Measurements from ENCODE around the gene ZNF407.

The ZNF407 gene

GRCh38 chr18:75107196-75107930 lies 509.7 kb downstream of the ZNF407 start:
- DNase-seq (ENCODE audit: low read depth), result no peak
- TF ChIP-seq CTCF (IDR thresholded peaks at IDR 0.05; ENCODE audit: control insufficient read depth, extremely low read depth, insufficient read depth), result no peak
- no peak overlapping the region for H3K4me3 ChIP-seq (ENCODE audit: low read depth, low read length)

GRCh38 chr18:75107931-75108276 lies 510.2 kb downstream of the ZNF407 start:
- DNase-seq (ENCODE audit: low read depth), result no peak
- H3K4me3 ChIP-seq (ENCODE audit: low read depth, low read length), result no peak overlapping the region
- TF ChIP-seq CTCF (IDR thresholded peaks at IDR 0.05; ENCODE audit: control insufficient read depth, extremely low read depth, insufficient read depth), result no peak

GRCh38 chr18:75108579-75109318 lies 511.1 kb downstream of the ZNF407 start:
- TF ChIP-seq CTCF (IDR thresholded peaks at IDR 0.05; ENCODE audit: control insufficient read depth, extremely low read depth, insufficient read depth), result no peak
- no peak overlapping the region for H3K4me3 ChIP-seq (ENCODE audit: low read depth, low read length)
- no peak for DNase-seq (ENCODE audit: low read depth)

GRCh38 chr18:75109319-75109691 lies 511.6 kb downstream of the ZNF407 start:
- no peak for TF ChIP-seq CTCF (IDR thresholded peaks at IDR 0.05; ENCODE audit: control insufficient read depth, extremely low read depth, insufficient read depth)
- H3K4me3 ChIP-seq (ENCODE audit: low read depth, low read length), result no peak overlapping the region
- DNase-seq (ENCODE audit: low read depth), result no peak

- no peak overlapping the region for H3K4me3 ChIP-seq (ENCODE audit: low read depth, low read length)
- TF ChIP-seq CTCF (IDR thresholded peaks at IDR 0.05; ENCODE audit: control insufficient read depth, extremely low read depth, insufficient read depth), result no peak
- DNase-seq (ENCODE audit: low read depth), result no peak
These were observed 512.1 kb downstream of the ZNF407 start for GRCh38 chr18:75109819-75110218.

GRCh38 chr18:75110311-75110710 lies 512.6 kb downstream of the ZNF407 start:
- no peak overlapping the region for H3K4me3 ChIP-seq (ENCODE audit: low read depth, low read length)
- DNase-seq (ENCODE audit: low read depth), result no peak
- no peak for TF ChIP-seq CTCF (IDR thresholded peaks at IDR 0.05; ENCODE audit: control insufficient read depth, extremely low read depth, insufficient read depth)
